HG02943 (cell line): Measurements from ENCODE around the gene SNIP1.
"Not testable (repeated sequence)": the region's sequence is repeated elsewhere in the genome, so short reads cannot be mapped to it uniquely, and the experiment has no call there.

ENCODE experiments used
- ATAC-seq: cut with Tn5 transposase; IDR thresholded peaks from one replicate; pipeline ENCODE4 v1.9.1; 2021; ENCODE audit warnings: mild to moderate bottlenecking, low read depth, moderate library complexity; ENCODE audit not compliant: unreplicated experiment

SNIP1 gene

GRCh38 chr1:37514350-37515184, 39.5 kb downstream of the SNIP1 start, which contains the start of gene MEAF6:
MEAF6 (minus strand) TSS chr1:37514766; CDS start chr1:37514746, 20 bp downstream.
- peak; percentile 79 for ATAC-seq

GRCh38 chr1:37513795-37514349, 40.2 kb downstream of the SNIP1 start:
- peak; percentile 32 for ATAC-seq

GRCh38 chr1:37509181-37509580, 44.9 kb downstream of the SNIP1 start:
- ATAC-seq, result no peak

- no peak for ATAC-seq
Measured at GRCh38 chr1:37506740-37507139, 47.4 kb downstream of the SNIP1 start.

GRCh38 chr1:37502791-37503190, 51.3 kb downstream of the SNIP1 start:
- ATAC-seq, result not testable (repeated sequence)

GRCh38 chr1:37502104-37502503, 52.0 kb downstream of the SNIP1 start:
- no peak for ATAC-seq

GRCh38 chr1:37501661-37502060, 52.4 kb downstream of the SNIP1 start:
- ATAC-seq, result no peak

- no peak for ATAC-seq
Measured at GRCh38 chr1:37498872-37499617, 55.0 kb downstream of the SNIP1 start.

- ATAC-seq, result no peak
Measured at GRCh38 chr1:37497832-37498231, 56.3 kb downstream of the SNIP1 start.

- no peak for ATAC-seq
Measured at GRCh38 chr1:37495875-37496274, 58.2 kb downstream of the SNIP1 start.

- no peak for ATAC-seq
Measured at GRCh38 chr1:37493336-37494098, 60.6 kb downstream of the SNIP1 start.

GRCh38 chr1:37487619-37487984, 66.5 kb downstream of the SNIP1 start:
- no peak for ATAC-seq

GRCh38 chr1:37486680-37487618, 67.1 kb downstream of the SNIP1 start:
- ATAC-seq, result no peak

- ATAC-seq, result no peak
Measured at GRCh38 chr1:37485902-37486679, 68.0 kb downstream of the SNIP1 start.
